K562 (cell line): Measurements from ENCODE around the gene TULP1. TPM values are rescaled to one million over a fixed set of nuclear protein-coding genes. Genes with fewer than 3 reads are reported as not detected.

Source experiments
- ATAC-seq: fragments of 200-7000 bp; cut with Tn5 transposase; 3 replicates; pipeline ENCODE4 v1.9.1; 2020; ENCODE audit warnings: moderate library complexity
- BruUV-seq: library from RNA; stranded (reverse); fragments of 400-500 nt; replicated peaks from 2 replicates; lab custom pipeline; 2021; lab: Mats Ljungman, UMichigan
- CTCF ChIA-PET: fragments of 300-600 bp; formaldehyde crosslinking; extraction: SDS; loops from one replicate; lab custom pipeline; 2021; ENCODE audit warnings: low intra/inter-chr PET ratio; lab: Yijun Ruan, JAX
- POLR2A ChIA-PET: fragments of 300-600, 350-650 bp; sonication (Branson Sonifier 250); formaldehyde crosslinking; extraction: SDS; loops from one replicate; lab custom pipeline; 2021; ENCODE audit warnings: antibody characterized with exemption, inconsistent platforms; lab: Yijun Ruan, JAX
- DNase-seq, 4 experiments: peaks; one replicate each; pipeline versions ENCODE4 v3.0.0 to v3.0.0-alpha.2; 2011 to 2018; ENCODE audit warnings: low spot score in 3 of 4, mixed read lengths in 3 of 4; ENCODE audit errors: extremely low read depth in 1 of 4
- FAIRE-seq: peaks from 2 replicates; lab custom pipeline; 2011; peaks lifted over from hg19 to GRCh38; lab: Jason Lieb, UNC
- H2AFZ ChIP-seq: 2 replicates; pipeline ENCODE4 v1.6.0; 2011; ENCODE audit warnings: low read depth, low read length, control low read depth, inconsistent platforms
- H3K27ac ChIP-seq: fragments of 200-600 bp; 3 replicates; pipeline ENCODE4 v1.8.0; 2011; ENCODE audit warnings: low read depth, mild to moderate bottlenecking, control low read depth, inconsistent platforms, low read length, moderate library complexity, mixed read lengths; ENCODE audit errors: extremely low read depth
- H3K27me3 ChIP-seq, 2 experiments: fragments of 300-600 bp in 1 of 2; 2 replicates in 1 of 2; 3 replicates in 1 of 2; pipeline versions ENCODE4 v1.6.0 to v1.8.0; 2011; ENCODE audit warnings: inconsistent platforms in 2 of 2, low read length in 2 of 2, mild to moderate bottlenecking in 1 of 2, mixed read lengths in 1 of 2, moderate library complexity in 1 of 2; ENCODE audit not compliant: control insufficient read depth in 2 of 2, insufficient read depth in 2 of 2
- H3K36me3 ChIP-seq: fragments of 300-600 bp; 3 replicates; pipeline ENCODE4 v1.8.0; 2011; ENCODE audit warnings: mild to moderate bottlenecking, low read length, inconsistent platforms; ENCODE audit not compliant: control insufficient read depth, insufficient read depth
- H3K4me1 ChIP-seq, 2 experiments: fragments of 200-600 bp in 1 of 2; replicated peaks in 1 of 2; 2 replicates in 1 of 2; 3 replicates in 1 of 2; pipeline versions ENCODE4 v1.5.1 to v1.8.0; 2011; ENCODE audit warnings: inconsistent platforms in 2 of 2, low read length in 2 of 2, mild to moderate bottlenecking in 1 of 2, mixed read lengths in 1 of 2, moderate library complexity in 1 of 2; ENCODE audit not compliant: control insufficient read depth in 2 of 2, insufficient read depth in 2 of 2
- H3K4me2 ChIP-seq: 2 replicates; pipeline ENCODE4 v1.6.1; 2011; ENCODE audit warnings: low read length, control low read depth, inconsistent platforms, mixed read lengths; ENCODE audit not compliant: insufficient read depth
- H3K4me3 ChIP-seq: fragments of 200-600 bp; sonication (generic), shearing (Covaris generic); 2 replicates; pipeline ENCODE4 v1.5.1; 2016; ENCODE audit warnings: control low read depth, inconsistent platforms
- H3K79me2 ChIP-seq: fragments of 200-600 bp; 3 replicates; pipeline ENCODE4 v1.8.0; 2011; ENCODE audit warnings: low read length, inconsistent platforms; ENCODE audit not compliant: control insufficient read depth, insufficient read depth
- H3K9ac ChIP-seq, 2 experiments: 2 replicates each; pipeline versions ENCODE4 v1.6.0 to v1.6.1; 2011; ENCODE audit warnings: low read depth in 2 of 2, low read length in 2 of 2, control low read depth in 1 of 2, inconsistent platforms in 1 of 2, mild to moderate bottlenecking in 1 of 2, mixed read lengths in 1 of 2; ENCODE audit not compliant: insufficient read depth in 1 of 2
- H3K9me1 ChIP-seq: one replicate; pipeline ENCODE4 v1.6.0; 2011; ENCODE audit warnings: inconsistent platforms, mild to moderate bottlenecking, low read length, moderate library complexity; ENCODE audit not compliant: control insufficient read depth, insufficient read depth
- H3K9me3 ChIP-seq: replicated peaks from 2 replicates; pipeline ENCODE4 v1.5.1; 2011; ENCODE audit warnings: low read depth, low read length, inconsistent platforms; ENCODE audit not compliant: control insufficient read depth, insufficient read depth
- H4K20me1 ChIP-seq: replicated peaks from 2 replicates; pipeline ENCODE4 v1.6.1; 2011; ENCODE audit warnings: low read length, inconsistent platforms, mixed read lengths; ENCODE audit not compliant: control insufficient read depth, insufficient read depth
- IRF2 ChIP-seq: sonication (generic); formaldehyde crosslinking; IDR thresholded peaks from 2 replicates; pipeline ENCODE4 v1.8.1; 2022; ENCODE audit warnings: mild to moderate bottlenecking, missing genetic modification reagents
- PTRF ChIP-seq: fragments of 450-650 bp; IDR thresholded peaks from 2 replicates; pipeline ENCODE4 v1.6.1; 2016; ENCODE audit warnings: mild to moderate bottlenecking, missing genetic modification characterization, missing compliant biosample characterization
- RBFOX2 ChIP-seq: fragments of 200-400 bp; formaldehyde crosslinking; IDR thresholded peaks from 2 replicates; pipeline ENCODE4 v1.6.1; 2017; ENCODE audit warnings: low read depth, mild to moderate bottlenecking, low read length, moderate library complexity
- TRIM25 ChIP-seq: fragments of 450-650 bp; IDR thresholded peaks from 2 replicates; pipeline ENCODE4 v1.7.0; 2016; ENCODE audit warnings: borderline replicate concordance
- ZBTB33 ChIP-seq: sonication (generic); formaldehyde crosslinking; IDR thresholded peaks from 2 replicates; pipeline ENCODE4 v1.8.1; 2023; ENCODE audit warnings: mild to moderate bottlenecking, missing genetic modification reagents
- WGBS: fragments of 100-300 bp; shearing (Covaris generic); methylation state at CpG from one replicate; pipeline ENCODE4 v1.1.6; 2016; ENCODE audit warnings: low coverage, mixed read lengths; ENCODE audit not compliant: insufficient coverage; ENCODE audit errors: missing lambda C conversion rate; 5-methylcytosine and 5-hydroxymethylcytosine counted together
- in situ Hi-C: fragments of 300-500 bp; cut with MboI; formaldehyde crosslinking; loops from 4 replicates; pipeline ENCODE4 v1.15.0; 2018; ENCODE audit warnings: inconsistent platforms, mixed read lengths
- intact Hi-C: fragments of 100-400 bp; cut with micrococcal nuclease; formaldehyde crosslinking; loops from 2 replicates; pipeline ENCODE4 v1.14.2; 2022
- polyA plus RNA-seq, 8 experiments: library from polyadenylated mRNA; depleted of rRNA in 4 of 8; stranded (reverse) in 5 of 8; unstranded in 3 of 8; fragments of >200 nt; fragmentation: Nextera tagmentation in 2 of 8; fragmentation: Illumina TruSeq in 1 of 8; extraction: Ambion mirVana in 2 of 8; extraction: Trizol in 1 of 8; gene quantifications; 2 replicates each; pipeline versions ENCODE4 v1.2.1 to v1.2.3, GENCODE V29; 2011 to 2014; ENCODE audit warnings: inconsistent platforms in 1 of 8, missing spikeins in 1 of 8
- total RNA-seq, 7 experiments: library from RNA; depleted of rRNA in 6 of 7; stranded (reverse); fragments of >200 nt in 6 of 7; fragmentation: Illumina TruSeq in 2 of 7; extraction: Trizol in 2 of 7; gene quantifications; 2 replicates each; pipeline versions ENCODE4 v1.2.1 to v1.2.3, GENCODE V29; 2011 to 2021; ENCODE audit warnings: low replicate concordance in 1 of 7

Gene TULP1
- total and polyA plus RNA-seq, 9 of the 15 experiments (the other 6 are each of a cell fraction or from before 2014, with no cell fraction given), result 0.06 to 0.17 (median 0.09) TPM; not detected in 6

GRCh38 chr6:35493307-35493983 is 19.3 kb downstream of the TULP1 start:
- BruUV-seq, result no TSS peak
- CTCF ChIA-PET, result no interaction called here

More at GRCh38 chr6:35493307-35493983, 19.3 kb downstream of the TULP1 start:
- FAIRE-seq, result no peak
- intact Hi-C loops, result no loop called here
- Histone ChIP-seq H3K9me3 (no peaks in the 10 kb centered on the region), H2AFZ (no peak overlapping the region), H3K27me3 (no peaks in the 10 kb centered on the region), H4K20me1 (peaks cover 24% of the 10 kb centered on the region; the same call in 1 of the 2 replicates), H3K27ac (no peak overlapping the region), H3K9ac (peak overlapping the region in 1 of 2 experiments; percentile 72; a peak in 2 of 4 replicates), H3K4me3 (no peak overlapping the region), H3K79me2 (peaks cover 43% of the 10 kb centered on the region), H3K9me1 (peaks cover 3% of the 10 kb centered on the region), H3K4me2 (no peak overlapping the region)
- ATAC-seq, result no peak
- no peak for DNase-seq
- WGBS, result 84% methylated on average over 28 of the region's 28 CpGs
- POLR2A ChIA-PET, result interaction anchor here (5.6 kb wide), 1 partner anchor 21 kb away, joined by 52 read pairs; no protein-coding TSS in a partner anchor
- TF ChIP-seq TRIM25 (no peak), PTRF (tag) (no peak), ZBTB33 (peak; percentile 66; the same call in 1 of the 2 replicates), IRF2 (CRISPR knock-in tag) (0 out of 2 replicates have a peak, but pooled peaks have one; percentile 73), RBFOX2 (0 out of 2 replicates have a peak, but pooled peaks have one; percentile 22)
- TF ChIP-seq, all 486 proteins: peak for 3
- in situ Hi-C loops, result no loop called here
- Histone ChIP-seq H3K4me1 (peaks cover 50 to 72% of the 10 kb centered on the region in 2 experiments), H3K36me3 (no peaks in the 10 kb centered on the region)
